ENCODE results near the gene SUGCT.
A peak's percentile ranks its signal among the peaks of the same experiment; 100 is the strongest.
"Not testable (repeated sequence)": the region's sequence is repeated elsewhere in the genome, so short reads cannot be mapped to it uniquely, and the experiment has no call there.

SUGCT gene

GRCh38 chr7:40134428-40135316, at the start of gene SUGCT, which contains the start of gene MPLKIP:
TSS of gene SUGCT (plus strand) at chr7:40135005.
TSS of gene MPLKIP (minus strand) at chr7:40134622. CDS start at chr7:40134567, 55 bp downstream.
- DNase-seq: peak; percentile 59 to 99 (median 86)

- DNase-seq: no peak
These were observed 42.6 kb upstream of the SUGCT start for GRCh38 chr7:40092182-40092581.

- no peak for DNase-seq
These were observed 41.0 kb upstream of the SUGCT start for GRCh38 chr7:40093631-40094350.

- DNase-seq: no peak
These were observed 39.6 kb upstream of the SUGCT start for GRCh38 chr7:40095230-40095629.

- DNase-seq: no peak
These were observed 39.0 kb upstream of the SUGCT start for GRCh38 chr7:40095695-40096327.

GRCh38 chr7:40097728-40098127, 37.1 kb upstream of the SUGCT start:
- no peak for DNase-seq

GRCh38 chr7:40098810-40099209, 36.0 kb upstream of the SUGCT start:
- no peak for DNase-seq

- no peak for DNase-seq
These were observed 35.0 kb upstream of the SUGCT start for GRCh38 chr7:40099837-40100236.

- no peak for DNase-seq
These were observed 33.6 kb upstream of the SUGCT start for GRCh38 chr7:40101201-40101600.

GRCh38 chr7:40102897-40103296, 31.9 kb upstream of the SUGCT start:
- DNase-seq: no peak

GRCh38 chr7:40105879-40106473, 28.8 kb upstream of the SUGCT start:
- DNase-seq: no peak

- DNase-seq: no peak
These were observed 18.9 kb upstream of the SUGCT start for GRCh38 chr7:40115936-40116335.

- DNase-seq: not testable (repeated sequence)
These were observed 17.6 kb upstream of the SUGCT start for GRCh38 chr7:40117199-40117598.

- DNase-seq: not testable (repeated sequence)
These were observed 16.6 kb upstream of the SUGCT start for GRCh38 chr7:40118201-40118600.

GRCh38 chr7:40120020-40120419, 14.8 kb upstream of the SUGCT start:
- no peak for DNase-seq

- DNase-seq: not testable (repeated sequence)
These were observed 12.5 kb upstream of the SUGCT start for GRCh38 chr7:40122100-40122939.

GRCh38 chr7:40122940-40123254, 11.9 kb upstream of the SUGCT start:
- no peak for DNase-seq

- peak in 4 of 51 donors; percentile 37 to 72 (median 53) for DNase-seq
These were observed 1.0 kb upstream of the SUGCT start for GRCh38 chr7:40133561-40134427.

- DNase-seq: peak in 1 of 51 donors; percentile 10
These were observed 459 bp downstream of the SUGCT start for GRCh38 chr7:40135317-40135610.

GRCh38 chr7:40137563-40137962, 2.8 kb downstream of the SUGCT start:
- no peak for DNase-seq

All from hypothalamus (tissue), 51 donors.